ENCODE data around the gene LETMD1. TPM values are rescaled to one million over a fixed set of nuclear protein-coding genes. Genes with fewer than 3 reads are reported as not detected.

The LETMD1 gene
- total and polyA plus RNA-seq, 9 of the 15 experiments (the other 6 are each of a cell fraction or from before 2014, with no cell fraction given) = 58.7 to 163 (median 75.4) TPM

- TF ChIP-seq CEBPG (CRISPR knock-in tag; IDR thresholded peaks at IDR 0.05) = 0 out of 2 replicates have a peak, but pooled peaks have one; percentile 10
- no peak for TF ChIP-seq CEBPG (tag; conservative IDR thresholded peaks at IDR 0.05 in 1 of 2, IDR thresholded peaks at IDR 0.05 in 1 of 2)
- peak; percentile 41; the same call in 1 of the 2 replicates for TF ChIP-seq SOX6 (IDR thresholded peaks at IDR 0.05)
- TF ChIP-seq TOE1 (IDR thresholded peaks at IDR 0.05; ENCODE audit: borderline replicate concordance) = peak; percentile 40; the same call in 1 of the 2 replicates
- no peak for TF ChIP-seq TOE1 (CRISPR knock-in tag; IDR thresholded peaks at IDR 0.05; ENCODE audit: borderline replicate concordance, low read depth)
- 0 out of 2 replicates have a peak, but pooled peaks have one; percentile 17 for TF ChIP-seq ZNF175 (CRISPR knock-in tag; IDR thresholded peaks at IDR 0.05; ENCODE audit: low read depth)
- TF ChIP-seq GABPB2 (CRISPR knock-in tag; conservative IDR thresholded peaks at IDR 0.05) = no peak
- TF ChIP-seq ZNF395 (CRISPR knock-in tag; IDR thresholded peaks at IDR 0.05) = peak; percentile 36; the same call in 1 of the 2 replicates
- peak; percentile 72; the same call in 1 of the 2 replicates for TF ChIP-seq NFRKB (IDR thresholded peaks at IDR 0.05; ENCODE audit: low read depth)
- TF ChIP-seq FOS (IDR thresholded peaks at IDR 0.05; ENCODE audit: extremely low read depth, insufficient read length) = peak; percentile 92
- peak; percentile 66 for TF ChIP-seq NFIC (IDR thresholded peaks at IDR 0.05)
- peak; percentile 83 for TF ChIP-seq POLR2A (conservative IDR thresholded peaks at IDR 0.05)
- TF ChIP-seq, protein P1, sequence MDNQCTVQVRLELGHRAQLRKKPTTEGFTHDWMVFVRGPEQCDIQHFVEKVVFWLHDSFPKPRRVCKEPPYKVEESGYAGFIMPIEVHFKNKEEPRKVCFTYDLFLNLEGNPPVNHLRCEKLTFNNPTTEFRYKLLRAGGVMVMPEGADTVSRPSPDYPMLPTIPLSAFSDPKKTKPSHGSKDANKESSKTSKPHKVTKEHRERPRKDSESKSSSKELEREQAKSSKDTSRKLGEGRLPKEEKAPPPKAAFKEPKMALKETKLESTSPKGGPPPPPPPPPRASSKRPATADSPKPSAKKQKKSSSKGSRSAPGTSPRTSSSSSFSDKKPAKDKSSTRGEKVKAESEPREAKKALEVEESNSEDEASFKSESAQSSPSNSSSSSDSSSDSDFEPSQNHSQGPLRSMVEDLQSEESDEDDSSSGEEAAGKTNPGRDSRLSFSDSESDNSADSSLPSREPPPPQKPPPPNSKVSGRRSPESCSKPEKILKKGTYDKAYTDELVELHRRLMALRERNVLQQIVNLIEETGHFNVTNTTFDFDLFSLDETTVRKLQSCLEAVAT (IDR thresholded peaks at IDR 0.05) = peak; percentile 52 to 64; a peak in 2 of 4 replicates
- peak; percentile 64; the same call in 1 of the 2 replicates for TF ChIP-seq HDAC2 (IDR thresholded peaks at IDR 0.05)
- TF ChIP-seq, protein P2, sequence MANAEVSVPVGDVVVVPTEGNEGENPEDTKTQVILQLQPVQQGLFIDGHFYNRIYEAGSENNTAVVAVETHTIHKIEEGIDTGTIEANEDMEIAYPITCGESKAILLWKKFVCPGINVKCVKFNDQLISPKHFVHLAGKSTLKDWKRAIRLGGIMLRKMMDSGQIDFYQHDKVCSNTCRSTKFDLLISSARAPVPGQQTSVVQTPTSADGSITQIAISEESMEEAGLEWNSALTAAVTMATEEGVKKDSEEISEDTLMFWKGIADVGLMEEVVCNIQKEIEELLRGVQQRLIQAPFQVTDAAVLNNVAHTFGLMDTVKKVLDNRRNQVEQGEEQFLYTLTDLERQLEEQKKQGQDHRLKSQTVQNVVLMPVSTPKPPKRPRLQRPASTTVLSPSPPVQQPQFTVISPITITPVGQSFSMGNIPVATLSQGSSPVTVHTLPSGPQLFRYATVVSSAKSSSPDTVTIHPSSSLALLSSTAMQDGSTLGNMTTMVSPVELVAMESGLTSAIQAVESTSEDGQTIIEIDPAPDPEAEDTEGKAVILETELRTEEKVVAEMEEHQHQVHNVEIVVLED (CRISPR knock-in tag; IDR thresholded peaks at IDR 0.05) = 0 out of 2 replicates have a peak, but pooled peaks have one; percentile 5
- TF ChIP-seq CAMTA2 (CRISPR knock-in tag; conservative IDR thresholded peaks at IDR 0.05) = 0 out of 2 replicates have a peak, but pooled peaks have one; percentile 20
- peak; percentile 49; the same call in 1 of the 2 replicates for TF ChIP-seq CREB1 (IDR thresholded peaks at IDR 0.05)
- TF ChIP-seq CREB1 (CRISPR knock-in tag; IDR thresholded peaks at IDR 0.05) = peak; percentile 83
- peak; percentile 88 for TF ChIP-seq PHF8 (IDR thresholded peaks at IDR 0.05; ENCODE audit: borderline replicate concordance, low read length)
- TF ChIP-seq MTA3 (IDR thresholded peaks at IDR 0.05; ENCODE audit: borderline replicate concordance) = peak; percentile 72
- TF ChIP-seq TRIM24 (IDR thresholded peaks at IDR 0.05) = peak in 1 of 2 experiments; percentile 13; a peak in 1 of 4 replicates
- TF ChIP-seq ZNF449 (CRISPR knock-in tag; IDR thresholded peaks at IDR 0.05) = no peak
Measured at GRCh38 chr12:51025836-51026638, 22.1 kb upstream of the LETMD1 start, which contains the start of gene SLC11A2 (continued).

Measured in K562 (cell line).